GM21515 (cell line): Measurements from ENCODE around the gene KRTAP19-1.
"Not testable (repeated sequence)": the region's sequence is repeated elsewhere in the genome, so short reads cannot be mapped to it uniquely, and the experiment has no call there.

Experiments
- ATAC-seq: cut with Tn5 transposase; IDR thresholded peaks from one replicate; pipeline ENCODE4 v1.9.1; 2021; ENCODE audit not compliant: unreplicated experiment

KRTAP19-1 gene

GRCh38 chr21:30480145-30480544 lies at the start of gene KRTAP19-1:
TSS of gene KRTAP19-1 (minus strand) at chr21:30480367. CDS start at chr21:30480317, 50 bp downstream.
- no peak for ATAC-seq

- no peak for ATAC-seq
Observed at GRCh38 chr21:30518876-30519275, 38.7 kb upstream of the KRTAP19-1 start.

- no peak for ATAC-seq
Observed at GRCh38 chr21:30515681-30516080, 35.5 kb upstream of the KRTAP19-1 start.

- not testable (repeated sequence) for ATAC-seq
Observed at GRCh38 chr21:30505621-30506205, 25.5 kb upstream of the KRTAP19-1 start.

DNA sequence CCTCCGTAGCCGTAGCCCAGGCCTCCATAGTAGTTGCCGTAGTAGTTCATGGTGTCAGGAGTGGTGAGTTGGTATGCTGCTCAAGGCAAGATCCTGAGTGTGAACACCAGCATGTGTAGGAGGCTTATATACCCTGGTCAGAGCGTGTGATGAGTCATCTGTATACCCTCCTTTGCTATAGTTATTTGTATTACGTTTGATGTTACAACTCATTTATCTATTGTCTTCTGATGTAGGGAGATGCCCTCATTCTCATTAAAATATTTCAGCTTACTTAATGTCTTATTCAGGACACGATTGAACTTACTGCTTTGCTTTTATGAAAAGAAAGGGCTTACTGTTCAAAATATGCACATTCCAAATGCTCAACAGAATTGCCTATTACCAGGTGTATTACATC lies 21.9 kb upstream of the KRTAP19-1 start, which contains the start of gene KRTAP19-5:
Gene KRTAP19-5, minus strand, starts transcription at position 101 of the 400 bp plus-strand sequence. Its CDS starts 51 bp downstream, at position 50.
- no peak for ATAC-seq

- no peak for ATAC-seq
Observed at GRCh38 chr21:30497065-30497464, 16.9 kb upstream of the KRTAP19-1 start, which contains the start of gene KRTAP19-4. TSS of gene KRTAP19-4 (minus strand) at chr21:30497165. CDS start at chr21:30497110, 55 bp downstream.

- no peak for ATAC-seq
Observed at GRCh38 chr21:30491963-30492428, 11.8 kb upstream of the KRTAP19-1 start, which contains the start of gene KRTAP19-3. TSS of gene KRTAP19-3 (minus strand) at chr21:30492013. CDS start at chr21:30491957, 56 bp downstream.

GRCh38 chr21:30487336-30487735 lies 7.2 kb upstream of the KRTAP19-1 start, which contains the start of gene KRTAP19-2:
TSS of gene KRTAP19-2 (minus strand) at chr21:30487436. CDS start at chr21:30487348, 88 bp downstream.
- no peak for ATAC-seq

GRCh38 chr21:30486180-30486579 lies 6.0 kb upstream of the KRTAP19-1 start:
- no peak for ATAC-seq

GRCh38 chr21:30482130-30482529 lies 2.0 kb upstream of the KRTAP19-1 start:
- ATAC-seq: no peak

DNA sequence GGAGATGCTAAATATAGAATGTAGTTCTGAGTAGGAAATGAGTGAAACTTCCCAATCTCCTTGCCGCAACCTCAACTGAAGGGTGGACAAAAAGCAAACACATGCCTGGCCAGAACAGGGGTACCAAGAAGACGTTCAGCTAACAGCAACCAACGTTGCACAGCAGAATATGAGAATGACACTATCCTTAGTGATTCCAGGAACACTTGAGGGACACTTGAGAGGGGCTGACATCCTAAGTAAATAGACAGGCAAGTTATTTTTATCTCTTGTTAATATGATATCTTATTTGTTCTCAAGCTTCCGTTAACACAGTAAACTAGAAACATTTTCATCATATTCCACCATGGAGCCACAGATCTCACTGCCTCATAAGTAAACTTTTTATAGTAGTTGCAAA lies 908 bp downstream of the KRTAP19-1 start:
- ATAC-seq: no peak

GRCh38 chr21:30478004-30478403 lies 2.2 kb downstream of the KRTAP19-1 start:
- ATAC-seq: no peak

DNA sequence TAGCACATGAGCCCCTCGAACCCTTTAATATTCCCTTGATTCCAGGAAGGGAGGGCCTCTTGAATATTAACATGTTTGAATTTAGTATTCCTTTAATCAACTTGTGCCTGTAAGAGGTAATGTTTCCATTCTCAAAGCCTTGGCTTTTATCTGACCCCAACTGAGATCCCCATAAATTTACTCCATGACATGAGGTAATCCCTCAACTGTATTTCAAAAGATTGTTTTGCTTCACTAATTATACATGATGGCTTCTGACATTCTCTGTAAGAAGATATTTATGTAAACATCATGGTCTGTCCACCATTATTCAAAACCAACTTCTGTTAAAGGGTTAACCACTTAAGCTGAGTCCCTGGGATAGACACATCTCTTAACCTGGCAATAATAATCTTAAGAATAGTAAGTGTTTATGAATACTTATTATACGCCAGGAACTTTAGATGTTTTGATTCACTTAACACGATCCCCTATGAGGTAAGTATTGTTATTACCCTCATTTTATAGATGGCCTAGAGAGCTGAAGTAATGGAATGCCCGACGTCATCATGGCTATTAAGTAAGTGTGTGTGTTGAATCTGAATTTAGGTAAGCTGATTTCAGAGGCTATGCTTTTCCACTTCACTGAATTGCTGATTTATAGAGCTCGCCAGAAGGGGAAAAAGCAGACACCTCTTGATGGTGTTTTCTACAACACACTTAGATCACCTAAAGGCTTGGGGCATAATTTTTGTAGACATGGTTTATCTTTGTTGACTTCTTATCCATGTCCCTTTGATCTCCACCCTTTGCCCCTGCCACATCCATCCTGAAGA lies 11.1 kb downstream of the KRTAP19-1 start:
- no peak for ATAC-seq

GRCh38 chr21:30463713-30464112 lies 16.5 kb downstream of the KRTAP19-1 start:
- ATAC-seq: no peak

- no peak for ATAC-seq
Observed at GRCh38 chr21:30448514-30448913, 31.7 kb downstream of the KRTAP19-1 start.

DNA sequence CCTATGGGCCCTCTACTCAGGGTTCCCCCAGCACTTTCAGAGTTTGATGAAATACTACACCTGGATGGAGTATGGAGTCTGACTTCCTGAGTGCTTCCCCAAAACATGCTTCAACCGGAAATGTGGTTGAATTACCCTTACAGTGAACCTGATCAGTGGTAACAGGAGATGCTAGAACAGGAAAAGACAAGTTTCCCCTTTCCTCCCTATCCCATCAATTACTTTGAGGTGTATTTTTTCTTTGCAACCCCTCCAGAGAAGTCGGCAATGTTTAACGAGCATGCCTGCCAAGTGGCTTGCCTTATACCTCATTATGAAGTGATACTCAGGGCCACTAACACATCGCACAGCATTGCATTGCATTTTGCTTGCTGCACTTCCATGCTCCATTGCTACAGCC lies 33.1 kb downstream of the KRTAP19-1 start:
- ATAC-seq: no peak

- no peak for ATAC-seq
Observed at GRCh38 chr21:30444204-30444603, 36.0 kb downstream of the KRTAP19-1 start.

GRCh38 chr21:30443226-30443625 lies 36.9 kb downstream of the KRTAP19-1 start:
- ATAC-seq: no peak

DNA sequence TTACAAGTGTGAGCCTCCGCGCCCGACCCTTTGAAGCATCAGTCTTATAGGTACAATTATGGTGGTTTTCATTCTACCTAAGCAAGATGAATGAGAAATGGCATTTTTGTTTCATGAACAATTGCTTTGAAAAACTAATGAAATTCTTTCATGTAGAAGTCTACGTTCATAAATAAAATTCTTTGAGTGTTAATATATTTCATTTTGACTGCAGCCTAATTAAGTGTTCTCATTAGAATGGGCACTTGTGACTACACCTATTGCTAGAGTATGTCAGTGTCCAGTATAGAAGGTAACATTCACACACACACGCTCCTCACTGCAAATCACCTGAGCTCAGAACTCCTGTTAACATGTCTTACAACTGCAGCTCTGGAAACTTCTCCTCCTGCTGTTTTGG lies 40.2 kb downstream of the KRTAP19-1 start, which contains the start of gene KRTAP15-1:
Gene KRTAP15-1, plus strand, starts transcription at position 301 of the 400 bp plus-strand sequence. Its CDS starts 53 bp downstream, at position 354.
- ATAC-seq: no peak

- no peak for ATAC-seq
Observed at GRCh38 chr21:30437010-30437565, 43.1 kb downstream of the KRTAP19-1 start.

GRCh38 chr21:30434033-30434631 lies 46.0 kb downstream of the KRTAP19-1 start:
- no peak for ATAC-seq
